Panc1 (cell line): ENCODE results near the gene PBX1. TPM values are rescaled to one million over a fixed set of nuclear protein-coding genes. Genes with fewer than 3 reads are reported as not detected.

Experiments used
- ATAC-seq: fragments of 200-7000 bp; cut with Tn5 transposase; 2 replicates; pipeline ENCODE4 v1.9.1; 2020; ENCODE audit warnings: mild to moderate bottlenecking, moderate library complexity
- BruUV-seq: library from RNA; stranded (reverse); fragments of 400-500 nt; replicated peaks from 2 replicates; lab custom pipeline; 2021; lab: Mats Ljungman, UMichigan
- CTCF ChIA-PET: fragments of 300-600 bp; sonication (Branson Sonifier 250); formaldehyde crosslinking; loops from one replicate; lab custom pipeline; 2022; ENCODE audit warnings: antibody characterized with exemption; lab: Charles Lee
- POLR2A ChIA-PET: fragments of 300-600 bp; sonication (Branson Sonifier 250); formaldehyde crosslinking; loops from one replicate; lab custom pipeline; 2022; ENCODE audit warnings: antibody characterized with exemption; lab: Charles Lee
- DNase-seq: peaks from one replicate; pipeline ENCODE4 v3.0.0-alpha.2; 2010; ENCODE audit warnings: low read depth, low spot score
- H3K27ac ChIP-seq: 2 replicates; pipeline ENCODE4 v1.5.1; 2011; ENCODE audit warnings: mild to moderate bottlenecking, low read length, inconsistent platforms
- H3K27me3 ChIP-seq: fragments of 200-500 bp; sonication (Bioruptor generic); 2 replicates; pipeline ENCODE4 v1.6.0; 2014; ENCODE audit warnings: low read length, inconsistent platforms; ENCODE audit not compliant: control insufficient read depth, insufficient read depth
- H3K36me3 ChIP-seq: fragments of 200-500 bp; sonication (Bioruptor generic); 2 replicates; pipeline ENCODE4 v1.5.1; 2014; ENCODE audit warnings: inconsistent platforms, mild to moderate bottlenecking, low read length, moderate library complexity; ENCODE audit not compliant: control insufficient read depth, insufficient read depth
- H3K4me1 ChIP-seq: 2 replicates; pipeline ENCODE4 v1.5.1; 2011; ENCODE audit warnings: inconsistent platforms, mild to moderate bottlenecking, low read length, moderate library complexity; ENCODE audit not compliant: control insufficient read depth, insufficient read depth
- H3K4me3 ChIP-seq, 2 experiments: 2 replicates each; pipeline ENCODE4 v1.5.1; 2011 to 2012; ENCODE audit warnings: low read depth in 2 of 2, low read length in 2 of 2, mild to moderate bottlenecking in 2 of 2, inconsistent platforms in 1 of 2, moderate library complexity in 1 of 2
- H3K9me3 ChIP-seq: fragments of 200-500 bp; sonication (Bioruptor generic); 2 replicates; pipeline ENCODE4 v1.5.1; 2014; ENCODE audit warnings: low read depth, mild to moderate bottlenecking, inconsistent platforms, low read length, moderate library complexity; ENCODE audit not compliant: control insufficient read depth, insufficient read depth
- CTCF ChIP-seq: fragments of 450-650 bp; IDR thresholded peaks from 2 replicates; pipeline ENCODE4 v1.5.1; 2017; ENCODE audit warnings: mild to moderate bottlenecking
- POLR2AphosphoS5 ChIP-seq: IDR thresholded peaks from 2 replicates; pipeline ENCODE4 v1.6.1; 2012; ENCODE audit warnings: mild to moderate bottlenecking, low read depth, low read length, moderate library complexity
- REST ChIP-seq, 2 experiments: IDR thresholded peaks; 2 replicates each; pipeline ENCODE4 v1.6.1; 2011 to 2012; ENCODE audit warnings: low read depth in 2 of 2, control low read depth in 1 of 2, low read length in 1 of 2, mild to moderate bottlenecking in 1 of 2, moderate library complexity in 1 of 2; ENCODE audit not compliant: insufficient read depth in 1 of 2
- SIN3A ChIP-seq: IDR thresholded peaks from 2 replicates; pipeline ENCODE4 v1.6.1; 2012; ENCODE audit warnings: low read depth, mild to moderate bottlenecking, low read length, moderate library complexity, borderline replicate concordance; ENCODE audit not compliant: insufficient read depth
- TCF7L2 ChIP-seq: IDR thresholded peaks from 2 replicates; pipeline ENCODE4 v1.6.1; 2011; ENCODE audit warnings: mild to moderate bottlenecking, low read depth, low read length, inconsistent platforms
- in situ Hi-C: cut with HindIII; loops from 2 replicates; pipeline ENCODE4 v1.10.0; 2016; ENCODE audit warnings: low sequenced_read_pairs, low pct_unique_long_range_greater_than_20kb
- intact Hi-C: fragments of 100-400 bp; cut with micrococcal nuclease; formaldehyde crosslinking; loops from one replicate; pipeline ENCODE4 v1.10.0; 2022; ENCODE audit not compliant: unreplicated experiment
- total RNA-seq: library from RNA; stranded (reverse); gene quantifications from one replicate; pipeline ENCODE4 v1.2.1, GENCODE V29; 2021; ENCODE audit not compliant: unreplicated experiment

PBX1 gene
- total RNA-seq, 1 experiment from 2014 or later, result 2.0 TPM

GRCh38 chr1:164564378-164564777, 5.4 kb downstream of the PBX1 start:
- intact Hi-C loops (no loop called here), in situ Hi-C loops (no loop called here)
- Histone ChIP-seq H3K36me3 (no peaks in the 10 kb centered on the region), H3K4me1 (peaks cover 4% of the 10 kb centered on the region; the same call in 1 of the 2 replicates), H3K9me3 (no peaks in the 10 kb centered on the region), H3K27ac (no peak overlapping the region), H3K27me3 (peaks cover 12% of the 10 kb centered on the region), H3K4me3 (no peak overlapping the region)
- no peak for ATAC-seq
- TF ChIP-seq REST (IDR thresholded peaks at IDR 0.05; ENCODE audit: insufficient read depth in 1 of 2, low read depth in 2 of 2, low read length in 1 of 2) (no peak), TCF7L2 (no peak), POLR2AphosphoS5 (no peak), SIN3A (no peak), CTCF (no peak)
- ChIA-PET CTCF (no interaction called here), POLR2A (no interaction called here)
- DNase-seq, result no peak
- BruUV-seq, result no TSS peak

- TF ChIP-seq CTCF (no peak), REST (IDR thresholded peaks at IDR 0.05; ENCODE audit: insufficient read depth in 1 of 2, low read depth in 2 of 2, low read length in 1 of 2) (no peak), SIN3A (no peak), TCF7L2 (no peak), POLR2AphosphoS5 (no peak)
- Histone ChIP-seq H3K9me3 (no peaks in the 10 kb centered on the region), H3K4me1 (no peaks in the 10 kb centered on the region), H3K36me3 (no peaks in the 10 kb centered on the region), H3K27ac (no peak overlapping the region), H3K27me3 (peaks cover 9% of the 10 kb centered on the region), H3K4me3 (no peak overlapping the region)
- BruUV-seq, result no TSS peak
- DNase-seq (no peak), ATAC-seq (no peak)
- intact Hi-C loops (no loop called here), in situ Hi-C loops (no loop called here)
- ChIA-PET POLR2A (no interaction called here), CTCF (no interaction called here)
Observed at GRCh38 chr1:164565357-164565756, 6.4 kb downstream of the PBX1 start.
